ENCODE results near the gene TRIM27.

DNA sequence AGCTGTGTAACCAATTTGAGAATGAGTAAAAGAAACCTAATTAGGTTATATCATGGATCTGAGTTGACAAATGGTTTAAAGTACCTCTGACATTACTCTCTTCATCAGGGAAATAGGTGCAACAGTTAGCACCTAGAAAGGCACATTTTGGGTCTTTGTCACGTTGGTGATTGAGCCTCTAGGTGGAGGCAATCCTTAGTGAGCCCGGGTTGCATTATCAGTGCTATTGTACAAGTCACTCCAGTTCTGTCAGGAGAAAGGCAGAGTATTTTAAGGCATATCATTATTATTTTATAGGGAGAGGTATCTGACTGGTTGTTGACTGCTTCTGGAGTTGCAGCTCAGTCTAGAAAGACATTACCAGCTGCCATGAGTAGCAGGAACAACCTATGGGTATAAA is 54.9 kb downstream of the TRIM27 start:
- no peak for TF ChIP-seq CTCF (IDR thresholded peaks at IDR 0.05; ENCODE audit: poor library complexity)
- no peak for TF ChIP-seq EZH2 (IDR thresholded peaks at IDR 0.05; ENCODE audit: borderline replicate concordance)
- no peak for TF ChIP-seq EZH2phosphoT487 (IDR thresholded peaks at IDR 0.05; ENCODE audit: low read depth, severe bottlenecking, unreplicated experiment)

Measured in hepatocyte (in vitro differentiated cells).